GM18858 (cell line): ENCODE measurements around the gene EDC3.
"Not testable (repeated sequence)": the region's sequence is repeated elsewhere in the genome, so short reads cannot be mapped to it uniquely, and the experiment has no call there.

Experiments
- ATAC-seq: cut with Tn5 transposase; IDR thresholded peaks from one replicate; pipeline ENCODE4 v1.9.1; 2021; ENCODE audit not compliant: unreplicated experiment

The EDC3 gene

DNA sequence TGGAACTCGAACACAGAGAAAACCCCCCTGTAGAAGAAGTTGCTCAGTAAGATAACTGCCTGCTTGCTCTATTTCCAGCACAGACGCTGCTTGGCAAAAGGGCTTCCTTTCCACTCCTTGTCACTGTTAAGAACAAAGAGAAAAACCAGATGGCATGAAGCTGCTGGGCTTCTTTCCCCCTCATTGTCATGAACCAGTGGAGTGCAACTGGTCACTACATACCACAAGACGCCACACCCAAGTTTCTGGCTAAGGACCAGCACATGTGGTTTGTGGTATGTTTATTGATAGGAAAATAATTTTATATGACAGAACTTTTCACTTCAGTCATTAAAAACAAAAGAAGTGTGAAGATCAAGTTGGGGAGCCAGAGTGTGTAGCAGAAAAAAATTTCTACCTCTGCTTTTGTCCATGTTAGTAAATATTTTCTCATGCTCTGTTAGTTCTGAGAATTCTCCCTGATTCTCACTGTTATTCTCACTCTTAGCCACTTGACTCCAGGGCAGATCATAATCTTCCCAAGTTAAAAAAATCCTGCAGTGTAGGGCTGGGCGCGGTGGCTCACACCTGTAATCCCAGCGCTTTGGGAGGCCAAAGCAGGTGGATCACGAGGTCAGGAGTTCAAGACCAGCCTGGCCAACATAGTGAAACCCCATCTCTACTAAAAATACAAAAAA lies 42.3 kb downstream of the EDC3 start:
- no peak for ATAC-seq

DNA sequence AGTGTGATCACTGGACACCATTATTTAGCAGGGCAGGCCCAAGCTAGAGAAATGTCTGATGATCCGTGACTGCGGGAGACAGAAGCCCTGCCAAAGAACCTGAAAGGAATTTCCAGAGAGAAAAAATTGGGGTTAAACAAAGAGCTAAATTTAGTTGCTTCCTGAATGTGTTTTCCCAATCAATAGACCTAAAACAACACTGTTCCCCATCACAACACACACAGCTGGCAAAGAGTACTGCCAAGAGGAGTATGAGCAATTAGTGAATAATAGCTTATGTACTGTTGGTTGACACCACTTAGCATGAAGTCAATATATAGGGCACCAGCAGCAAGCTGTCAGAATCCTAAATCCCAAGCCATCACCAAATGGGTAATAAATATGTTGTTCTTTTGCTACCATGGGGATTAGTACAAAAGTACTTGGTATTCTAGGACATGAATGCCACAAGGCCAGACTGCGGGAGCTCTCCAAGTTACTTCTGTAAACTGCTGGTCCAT lies 44.5 kb downstream of the EDC3 start:
- ATAC-seq = no peak

DNA sequence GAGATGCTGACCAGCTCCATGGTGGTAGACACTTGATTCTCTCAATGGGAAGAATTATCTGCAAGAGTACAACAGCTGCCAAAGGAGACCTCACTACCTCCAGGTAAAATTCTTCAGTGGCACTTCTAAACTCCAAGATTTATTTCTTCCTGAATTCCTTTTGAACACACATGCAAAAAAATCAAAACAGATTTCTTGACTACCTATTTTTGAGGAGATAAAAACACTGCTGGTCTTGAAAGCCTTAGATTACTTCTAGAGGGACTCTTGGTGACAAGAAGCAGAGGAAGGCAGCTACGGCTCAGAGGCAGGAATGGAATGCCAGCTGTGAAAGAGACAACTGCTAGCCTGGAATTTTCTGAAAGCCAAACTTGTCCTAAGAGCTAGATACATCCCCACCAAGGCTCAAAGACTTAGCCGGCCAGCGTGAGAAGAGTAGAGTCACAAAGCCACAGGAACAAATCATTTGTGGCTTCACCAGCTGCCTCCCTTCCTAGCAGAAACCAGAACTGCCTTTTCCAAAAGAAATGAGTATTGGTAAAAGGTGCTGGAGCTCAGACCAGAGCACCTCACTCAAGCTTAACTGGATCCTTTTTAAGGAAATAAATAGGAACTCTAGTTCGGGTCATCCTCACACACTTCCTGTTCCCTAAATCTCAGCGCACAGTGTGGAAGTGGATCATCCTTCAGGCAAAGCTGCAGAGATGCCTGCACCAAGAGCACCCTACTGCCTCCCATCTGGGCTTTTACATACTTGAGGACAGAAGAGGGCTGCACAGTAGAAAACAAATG lies 47.6 kb downstream of the EDC3 start:
- ATAC-seq = no peak

DNA sequence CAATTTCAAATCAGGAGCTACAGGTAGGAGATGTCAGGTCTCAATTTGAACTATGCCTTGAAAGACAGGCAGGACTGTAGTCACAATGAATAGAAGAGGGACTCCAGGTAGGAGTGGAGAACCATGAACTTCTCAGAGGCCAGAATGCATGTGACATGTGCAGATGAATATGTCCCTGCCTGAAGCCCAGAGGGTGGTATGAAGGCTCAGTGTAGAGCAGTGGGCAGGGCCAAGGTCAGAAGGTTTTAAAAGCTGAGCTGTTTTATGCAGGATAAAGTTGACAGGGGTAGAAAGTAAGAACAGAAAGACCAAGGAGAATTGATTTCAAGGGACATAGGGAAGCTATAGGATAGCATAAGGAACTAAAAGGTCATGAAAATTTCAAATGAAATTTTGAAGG lies 49.3 kb downstream of the EDC3 start:
- ATAC-seq = no peak

DNA sequence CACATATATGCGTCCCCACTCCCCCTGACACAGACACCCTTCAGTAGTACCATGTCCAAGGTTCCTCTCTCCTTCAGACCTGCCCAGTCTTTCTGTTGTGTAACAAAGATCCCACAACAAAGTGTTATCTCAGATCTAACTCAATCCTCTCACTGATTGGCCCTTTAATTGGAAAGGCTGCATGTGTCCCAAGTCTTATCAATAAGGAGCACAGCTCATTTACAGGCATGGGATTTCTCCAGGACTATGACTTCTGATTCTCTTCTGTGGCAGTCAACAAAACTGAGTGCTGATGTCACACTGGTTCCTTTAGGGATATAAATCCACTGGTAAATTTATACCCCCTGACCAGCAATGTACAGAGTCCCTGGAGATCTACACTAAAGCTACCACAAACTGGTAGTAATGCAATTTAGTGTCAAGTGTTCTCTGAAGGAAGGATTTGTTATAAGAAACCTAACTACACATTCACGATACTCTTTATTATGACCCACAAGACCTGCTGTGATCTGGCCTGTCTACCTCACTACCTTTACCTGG lies 52.1 kb downstream of the EDC3 start:
- no peak for ATAC-seq

DNA sequence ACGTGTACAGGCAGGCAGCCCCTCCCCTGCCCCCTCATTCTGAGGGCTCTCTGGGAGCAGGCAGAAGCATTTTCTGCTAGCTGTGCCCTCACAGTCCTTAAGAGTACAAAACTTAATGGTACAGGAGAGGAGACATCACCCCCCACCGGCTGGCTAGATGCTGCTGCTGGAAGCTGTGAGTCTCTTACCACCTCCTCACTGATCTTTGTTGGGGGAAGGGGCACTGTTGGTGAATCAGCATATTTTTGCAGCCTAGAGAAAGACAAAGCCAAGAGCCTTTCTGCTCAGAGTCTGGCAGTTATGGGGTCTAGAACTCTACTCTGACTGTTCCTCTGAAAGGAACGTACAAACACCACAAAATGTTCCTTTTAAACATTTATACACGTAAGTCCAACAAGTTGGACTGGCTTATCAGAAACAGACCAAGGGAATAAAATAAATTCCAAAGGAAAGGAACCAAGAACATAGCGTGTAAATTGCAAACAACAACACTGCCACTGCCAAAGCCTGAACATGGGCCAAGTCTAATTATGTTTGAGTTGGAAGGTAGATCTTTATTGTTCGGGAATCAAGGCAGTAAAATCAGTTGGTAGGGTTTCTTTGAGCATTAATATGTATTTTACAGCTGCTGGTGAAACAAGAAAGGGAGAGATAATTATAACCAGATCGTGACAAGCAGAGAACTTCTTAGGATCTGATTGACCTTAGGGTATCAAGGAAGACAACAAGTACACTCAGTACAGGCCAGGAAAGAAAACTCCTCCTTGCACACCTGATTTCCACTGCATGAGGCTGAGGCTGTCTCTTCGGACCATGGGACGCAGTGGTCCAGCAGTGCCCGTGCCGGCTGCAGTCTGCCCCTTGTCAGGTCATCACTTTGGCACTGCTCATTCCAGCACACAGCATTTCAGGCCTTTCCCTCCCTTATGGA lies 52.8 kb downstream of the EDC3 start:
- no peak for ATAC-seq

DNA sequence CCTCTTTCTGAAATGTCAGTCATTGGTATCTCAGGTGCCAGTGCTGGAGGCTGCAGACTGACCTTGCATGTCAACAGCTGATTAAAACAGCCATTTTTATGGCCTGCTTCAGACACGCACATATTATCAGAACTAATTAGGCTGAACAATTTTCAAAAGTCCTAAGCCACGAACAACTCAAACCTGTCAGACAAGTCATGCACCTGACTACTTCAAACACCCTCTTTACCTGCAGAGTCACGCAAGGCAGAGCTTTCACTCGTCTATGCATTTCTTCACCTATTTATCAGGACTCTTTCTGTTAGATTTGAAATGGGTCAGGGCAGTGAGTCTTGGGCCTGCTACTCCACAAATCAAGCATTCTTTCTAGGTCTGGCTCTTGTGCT lies 53.5 kb downstream of the EDC3 start:
- no peak for ATAC-seq

DNA sequence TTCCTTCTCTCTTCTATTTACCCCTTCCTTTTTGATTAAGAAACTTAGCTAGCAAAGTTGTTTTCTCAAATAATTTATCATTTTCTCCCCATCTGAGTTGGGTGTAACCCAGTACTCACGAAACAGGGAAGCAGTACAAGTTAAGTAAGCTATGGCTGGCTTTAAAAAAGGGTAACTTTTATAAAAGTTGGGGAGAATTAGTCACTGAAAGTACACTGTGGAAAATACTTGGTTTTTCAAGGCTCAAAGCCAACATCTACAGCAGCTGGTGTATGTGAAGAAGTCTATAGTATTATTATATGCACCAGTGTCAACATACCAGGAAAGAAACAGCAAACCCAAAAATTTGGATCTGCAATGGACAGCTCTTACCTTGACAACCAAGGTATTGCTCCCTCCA lies 54.7 kb downstream of the EDC3 start:
- ATAC-seq = no peak

DNA sequence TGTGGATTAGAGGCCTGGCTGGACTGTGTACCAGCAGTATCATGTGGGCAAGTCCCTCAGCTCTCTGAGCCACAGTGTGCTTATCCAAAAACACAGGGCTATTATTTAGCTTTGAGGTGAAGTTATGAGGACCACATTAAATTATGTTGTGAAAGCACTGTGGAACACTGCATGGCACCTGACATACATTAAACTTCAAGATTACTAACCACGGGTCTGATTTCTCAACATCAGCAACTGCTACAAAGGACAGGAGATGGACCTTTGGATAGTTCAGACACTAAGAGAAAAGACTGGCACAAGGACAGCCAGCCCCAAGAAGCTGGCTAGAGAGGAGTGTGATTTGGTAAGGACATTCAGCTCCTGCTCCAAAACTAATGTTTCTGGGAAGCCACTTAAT lies 58.8 kb downstream of the EDC3 start:
- ATAC-seq = no peak

DNA sequence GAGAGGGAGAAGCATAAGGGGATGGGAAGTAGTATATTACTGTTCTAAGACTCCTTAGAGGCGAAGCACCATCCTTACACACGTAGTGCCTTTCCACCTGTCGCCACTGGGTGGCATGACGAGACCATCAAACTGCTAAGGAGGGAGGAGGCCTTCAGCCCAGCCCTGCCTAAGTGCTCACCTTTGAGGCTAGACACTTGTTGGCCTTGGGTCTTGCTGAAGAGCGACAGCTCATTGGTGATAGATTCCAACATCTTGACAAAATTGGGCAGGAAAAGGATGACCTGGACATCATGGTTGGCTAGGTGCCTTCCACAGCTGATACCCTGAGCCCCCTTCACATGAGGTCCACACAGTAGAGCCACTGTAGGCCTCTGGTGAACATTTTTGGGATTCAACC lies 60.6 kb downstream of the EDC3 start:
- ATAC-seq = no peak

DNA sequence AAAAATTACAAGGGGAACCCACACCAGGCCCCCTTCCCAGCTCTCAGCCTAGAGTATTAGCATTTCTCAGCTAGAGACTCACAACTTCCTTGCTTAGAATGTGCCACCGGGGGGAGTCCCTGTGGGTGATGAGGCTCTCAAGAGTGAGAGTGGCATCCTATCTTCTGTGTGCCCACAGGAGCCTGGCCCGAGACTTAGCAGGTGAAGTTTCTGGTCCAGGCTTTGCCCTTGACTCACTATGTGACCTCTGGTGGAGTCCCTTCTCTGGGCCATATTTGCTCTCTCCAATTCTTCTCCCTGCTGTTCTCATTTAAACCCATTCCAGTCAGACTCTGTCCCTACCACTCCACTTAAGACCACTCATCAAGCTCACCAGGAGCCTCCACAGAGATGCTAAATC lies 62.0 kb downstream of the EDC3 start:
- no peak for ATAC-seq

DNA sequence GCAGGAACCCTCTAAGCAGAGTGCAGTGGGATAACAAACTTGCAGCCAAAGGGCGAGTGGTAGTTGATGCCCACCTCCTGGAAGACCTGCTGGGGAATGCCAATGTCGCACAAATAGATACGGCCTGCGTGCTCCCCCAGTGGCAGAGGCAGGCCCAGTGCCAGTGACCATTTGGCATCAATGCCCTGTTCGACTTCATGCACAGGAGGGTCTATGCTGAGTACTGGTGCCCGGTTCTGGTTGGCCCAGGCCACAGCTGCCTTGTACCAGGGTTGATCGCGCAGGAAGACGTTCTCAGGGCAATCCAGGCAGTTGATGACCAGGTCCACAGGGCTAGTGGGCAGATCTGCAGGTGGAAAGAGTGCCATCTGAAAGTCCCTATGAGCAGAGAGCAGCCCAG lies 63.2 kb downstream of the EDC3 start:
- ATAC-seq = no peak

DNA sequence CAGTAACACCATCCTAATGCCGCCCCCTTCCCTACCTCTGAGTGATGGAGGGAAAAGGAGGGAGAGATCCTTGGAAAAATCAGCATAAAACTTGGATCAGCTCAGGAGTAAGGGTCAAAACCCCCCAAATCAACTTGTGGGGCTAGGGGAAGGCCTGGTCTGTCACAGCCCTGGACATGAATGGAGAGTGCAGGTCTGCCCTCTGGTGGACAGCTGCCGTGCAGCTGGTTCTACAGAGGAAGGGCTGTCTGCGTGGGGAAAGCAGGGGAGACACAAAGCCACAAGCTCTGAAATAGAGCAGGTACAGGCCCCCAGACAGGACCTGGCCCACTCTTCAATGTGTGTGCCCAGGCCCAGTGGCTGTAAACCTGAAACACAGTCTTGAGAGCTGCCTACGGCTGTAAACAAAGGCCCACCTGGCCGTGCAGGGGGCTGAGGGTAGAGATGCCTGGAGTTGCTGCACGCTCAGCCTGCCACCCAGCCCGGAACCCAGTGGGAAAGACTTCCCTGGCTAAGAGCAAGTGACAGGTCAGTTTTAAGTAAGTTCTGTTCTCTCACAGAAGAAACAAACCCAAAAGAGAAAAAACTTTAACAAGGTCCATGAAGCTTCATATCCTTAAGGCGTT lies 63.8 kb downstream of the EDC3 start:
- ATAC-seq = no peak

DNA sequence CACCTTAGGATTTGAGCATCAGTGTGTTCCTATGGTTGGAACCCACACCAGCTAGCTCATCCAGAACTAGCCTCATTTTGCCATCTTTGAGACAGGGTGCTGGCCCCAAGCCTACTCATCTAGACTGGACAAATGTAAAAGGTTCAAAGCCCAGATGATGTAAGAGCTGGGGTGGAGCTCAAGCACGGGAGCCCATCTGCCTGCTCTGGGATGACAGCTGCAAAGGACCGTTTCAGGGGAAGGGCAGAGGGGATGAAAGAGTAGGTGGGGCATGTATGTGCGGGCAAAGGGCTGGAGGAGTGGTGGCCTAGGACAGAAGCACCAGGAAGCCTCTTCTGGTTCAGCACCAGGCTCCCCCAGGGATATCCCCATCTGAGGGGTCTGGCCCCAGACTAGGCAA lies 64.4 kb downstream of the EDC3 start:
- no peak for ATAC-seq

DNA sequence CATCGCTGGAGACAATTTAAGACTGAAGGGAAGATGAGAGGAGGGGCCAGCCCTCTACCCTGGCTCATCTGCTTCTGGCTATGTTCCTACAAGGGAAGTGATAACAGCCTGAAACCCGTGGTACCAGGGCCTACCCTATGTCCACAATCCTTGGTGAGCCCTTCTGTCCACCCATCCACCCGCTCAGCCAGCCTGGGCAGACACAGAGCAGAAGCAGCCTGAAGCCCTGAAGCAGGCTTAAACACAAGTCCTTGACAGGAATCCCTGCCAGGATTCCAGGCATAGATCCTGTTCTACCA lies 64.8 kb downstream of the EDC3 start:
- ATAC-seq = no peak

DNA sequence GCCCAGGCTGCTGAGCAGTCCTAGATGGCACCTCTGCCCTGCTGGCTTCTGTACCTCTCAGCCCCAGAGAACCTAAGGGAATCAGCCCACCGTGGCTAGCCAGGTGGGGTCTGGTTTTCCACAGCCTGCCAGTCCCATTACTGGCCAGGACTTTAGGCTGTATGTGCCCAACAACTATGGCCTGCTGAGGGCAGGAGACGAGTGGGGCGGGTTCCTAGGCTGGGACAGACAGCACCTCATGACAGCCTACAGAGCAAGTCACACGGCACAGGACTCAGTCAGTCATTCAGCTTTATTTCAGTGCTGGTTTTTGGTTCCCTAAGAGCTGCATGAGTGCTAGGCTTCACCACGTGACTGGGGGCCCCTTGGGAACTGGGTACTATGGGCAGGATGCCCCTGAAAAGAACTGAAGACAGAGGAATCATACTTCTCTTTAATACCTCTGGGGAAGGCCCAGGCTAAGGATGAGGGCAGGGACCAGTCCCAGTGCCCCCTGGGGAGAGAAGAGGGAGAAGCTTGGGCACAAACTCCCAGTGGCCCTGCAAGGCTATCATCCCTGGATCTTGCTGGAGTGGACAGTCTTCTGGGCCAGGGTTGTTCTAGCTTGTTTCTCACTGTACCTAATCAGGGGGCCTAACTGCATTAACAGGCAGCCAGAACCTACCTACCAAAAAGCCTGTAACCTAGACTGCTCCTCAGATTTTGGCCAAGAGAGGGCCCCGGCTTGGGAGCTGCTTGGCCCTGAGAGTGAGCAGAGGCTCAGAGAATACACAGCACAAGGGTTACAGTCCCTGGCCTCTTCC lies 65.3 kb downstream of the EDC3 start:
- no peak for ATAC-seq

DNA sequence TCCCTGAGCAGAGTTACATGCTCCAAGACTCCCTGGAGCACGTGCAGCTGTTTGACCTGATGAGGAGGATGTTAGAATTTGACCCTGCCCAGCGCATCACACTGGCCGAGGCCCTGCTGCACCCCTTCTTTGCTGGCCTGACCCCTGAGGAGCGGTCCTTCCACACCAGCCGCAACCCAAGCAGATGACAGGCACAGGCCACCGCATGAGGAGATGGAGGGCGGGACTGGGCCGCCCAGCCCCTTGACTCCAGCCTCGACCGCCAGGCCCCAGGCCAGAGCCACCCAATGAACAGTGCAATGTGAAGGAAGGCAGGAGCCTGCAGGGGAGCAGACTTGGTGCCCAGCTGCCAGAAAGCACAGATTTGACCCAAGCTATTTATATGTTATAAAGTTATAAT lies 66.1 kb downstream of the EDC3 start:
- ATAC-seq = not testable (repeated sequence)

DNA sequence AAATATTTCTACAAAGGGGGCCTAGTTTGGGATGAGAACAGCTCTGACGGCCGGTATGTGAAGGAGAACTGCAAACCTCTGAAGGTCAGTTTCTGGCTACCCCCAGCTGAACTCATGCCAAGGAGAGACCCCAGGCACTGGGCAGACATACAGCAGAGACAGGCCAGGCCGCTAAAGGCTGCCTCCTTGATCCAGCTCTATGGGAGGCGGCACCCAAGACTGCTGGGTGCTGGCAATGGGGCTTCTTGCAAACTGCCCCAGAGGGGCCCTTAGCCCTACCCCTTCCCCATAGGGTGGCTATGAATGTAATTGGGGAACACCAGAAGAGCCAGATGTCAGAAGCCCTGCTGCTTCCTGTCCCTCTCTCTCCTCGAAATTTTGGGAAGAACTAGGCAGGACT lies 66.9 kb downstream of the EDC3 start:
- ATAC-seq = no peak

DNA sequence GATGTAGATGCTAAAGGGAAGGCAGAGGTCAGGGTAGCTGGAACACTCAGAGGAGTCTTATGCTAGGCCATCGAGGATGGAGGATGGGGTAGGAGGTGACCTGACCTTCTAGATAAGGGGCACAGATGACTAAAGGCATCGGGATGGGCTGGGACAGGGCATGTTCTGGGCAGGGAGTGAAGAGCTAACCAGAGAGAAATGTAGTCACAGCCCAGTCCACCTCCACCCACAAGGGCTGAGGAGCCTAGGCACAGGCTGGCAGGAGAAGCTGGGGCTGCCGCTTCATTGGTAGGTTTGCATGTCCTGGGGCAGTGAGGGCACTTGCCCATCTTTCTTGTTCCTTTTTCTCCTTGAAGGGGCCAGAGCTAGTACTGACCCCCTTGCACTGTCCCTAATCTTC lies 67.6 kb downstream of the EDC3 start:
- no peak for ATAC-seq

DNA sequence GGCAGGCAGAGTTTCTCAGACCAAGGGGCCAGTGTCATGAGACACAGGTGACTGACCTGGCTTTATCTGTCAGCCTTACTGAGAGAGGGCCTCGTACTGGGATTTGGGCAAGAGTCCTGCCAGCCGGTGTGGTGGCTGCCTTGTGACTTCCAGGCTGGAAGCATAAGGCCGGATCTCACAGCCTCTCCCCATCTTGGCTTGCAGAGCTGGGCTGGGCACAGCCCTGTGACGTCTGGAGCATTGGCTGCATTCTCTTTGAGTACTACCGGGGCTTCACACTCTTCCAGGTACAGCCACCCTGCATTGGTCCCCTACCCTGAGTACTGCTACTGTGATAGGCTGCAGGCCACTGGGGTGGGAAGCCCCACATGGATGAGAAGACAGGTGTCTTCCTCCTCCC lies 68.1 kb downstream of the EDC3 start:
- no peak for ATAC-seq
